OCI-LY7 (cell line): ENCODE data around the gene DPYD.

Source experiments
- EZH2phosphoT487 ChIP-seq: fragments of 200-600 bp; sonication (generic); IDR thresholded peaks from 2 replicates; pipeline ENCODE4 v1.6.1; 2018; ENCODE audit warnings: low read depth, borderline replicate concordance, mild to moderate bottlenecking, mixed run types, antibody characterized with exemption, low read length, moderate library complexity, mixed read lengths
- TF ChIP-seq, protein P1 (sequence below): fragments of 200-600 bp; sonication (generic); conservative IDR thresholded peaks from 2 replicates; pipeline ENCODE4 v1.5.1; 2014; ENCODE audit warnings: mild to moderate bottlenecking, antibody characterized with exemption, low read length, moderate library complexity, mixed read lengths

DNA sequence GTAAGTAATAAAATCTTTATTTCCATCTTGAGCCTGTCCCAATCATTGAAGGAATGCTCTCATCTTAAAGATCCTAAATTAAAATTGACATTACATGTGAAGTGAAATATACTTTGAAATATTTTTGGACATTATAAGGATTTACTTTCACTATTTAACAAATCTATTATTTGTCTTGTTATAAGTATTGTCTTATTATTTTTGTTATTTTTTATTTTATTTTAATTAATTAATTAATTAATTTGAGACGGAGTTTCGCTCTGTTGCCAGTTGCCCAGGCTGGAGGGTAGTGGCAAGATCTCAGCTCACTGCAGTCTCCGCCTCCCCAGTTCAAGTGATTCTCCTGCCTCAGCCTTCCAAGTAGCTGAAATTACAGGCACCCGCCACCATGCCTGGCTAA, 343.2 kb downstream of the DPYD start:
- no peak for TF ChIP-seq EZH2phosphoT487
- TF ChIP-seq, protein P1, sequence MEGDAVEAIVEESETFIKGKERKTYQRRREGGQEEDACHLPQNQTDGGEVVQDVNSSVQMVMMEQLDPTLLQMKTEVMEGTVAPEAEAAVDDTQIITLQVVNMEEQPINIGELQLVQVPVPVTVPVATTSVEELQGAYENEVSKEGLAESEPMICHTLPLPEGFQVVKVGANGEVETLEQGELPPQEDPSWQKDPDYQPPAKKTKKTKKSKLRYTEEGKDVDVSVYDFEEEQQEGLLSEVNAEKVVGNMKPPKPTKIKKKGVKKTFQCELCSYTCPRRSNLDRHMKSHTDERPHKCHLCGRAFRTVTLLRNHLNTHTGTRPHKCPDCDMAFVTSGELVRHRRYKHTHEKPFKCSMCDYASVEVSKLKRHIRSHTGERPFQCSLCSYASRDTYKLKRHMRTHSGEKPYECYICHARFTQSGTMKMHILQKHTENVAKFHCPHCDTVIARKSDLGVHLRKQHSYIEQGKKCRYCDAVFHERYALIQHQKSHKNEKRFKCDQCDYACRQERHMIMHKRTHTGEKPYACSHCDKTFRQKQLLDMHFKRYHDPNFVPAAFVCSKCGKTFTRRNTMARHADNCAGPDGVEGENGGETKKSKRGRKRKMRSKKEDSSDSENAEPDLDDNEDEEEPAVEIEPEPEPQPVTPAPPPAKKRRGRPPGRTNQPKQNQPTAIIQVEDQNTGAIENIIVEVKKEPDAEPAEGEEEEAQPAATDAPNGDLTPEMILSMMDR = no peak
